GM12872 (cell line): Measurements from ENCODE around the gene G3BP2.

ENCODE experiments used
- TF ChIP-seq, protein P1 (sequence below): IDR thresholded peaks from 3 replicates; pipeline ENCODE4 v1.5.1; 2011; ENCODE audit warnings: low read depth, mild to moderate bottlenecking, low read length, moderate library complexity; ENCODE audit not compliant: insufficient read depth

The G3BP2 gene

DNA sequence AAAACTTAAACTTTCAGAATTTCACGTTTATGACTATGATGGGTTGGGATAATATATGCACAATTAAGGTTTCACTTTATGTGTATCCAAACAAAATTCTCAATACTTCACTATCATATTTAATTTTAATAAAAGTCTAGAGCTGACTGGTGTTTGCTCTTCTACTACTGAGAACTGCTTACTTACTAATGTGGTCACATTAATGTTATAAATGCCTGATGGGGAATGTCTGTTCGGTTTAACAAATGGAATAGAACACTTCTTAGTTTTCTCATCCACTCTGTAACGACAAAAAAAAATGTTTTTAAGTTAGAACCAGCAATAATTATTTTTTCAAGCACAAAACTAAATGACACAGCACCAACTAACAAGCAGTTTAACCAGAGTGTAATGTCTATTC, 77.2 kb downstream of the G3BP2 start:
- TF ChIP-seq, protein P1, sequence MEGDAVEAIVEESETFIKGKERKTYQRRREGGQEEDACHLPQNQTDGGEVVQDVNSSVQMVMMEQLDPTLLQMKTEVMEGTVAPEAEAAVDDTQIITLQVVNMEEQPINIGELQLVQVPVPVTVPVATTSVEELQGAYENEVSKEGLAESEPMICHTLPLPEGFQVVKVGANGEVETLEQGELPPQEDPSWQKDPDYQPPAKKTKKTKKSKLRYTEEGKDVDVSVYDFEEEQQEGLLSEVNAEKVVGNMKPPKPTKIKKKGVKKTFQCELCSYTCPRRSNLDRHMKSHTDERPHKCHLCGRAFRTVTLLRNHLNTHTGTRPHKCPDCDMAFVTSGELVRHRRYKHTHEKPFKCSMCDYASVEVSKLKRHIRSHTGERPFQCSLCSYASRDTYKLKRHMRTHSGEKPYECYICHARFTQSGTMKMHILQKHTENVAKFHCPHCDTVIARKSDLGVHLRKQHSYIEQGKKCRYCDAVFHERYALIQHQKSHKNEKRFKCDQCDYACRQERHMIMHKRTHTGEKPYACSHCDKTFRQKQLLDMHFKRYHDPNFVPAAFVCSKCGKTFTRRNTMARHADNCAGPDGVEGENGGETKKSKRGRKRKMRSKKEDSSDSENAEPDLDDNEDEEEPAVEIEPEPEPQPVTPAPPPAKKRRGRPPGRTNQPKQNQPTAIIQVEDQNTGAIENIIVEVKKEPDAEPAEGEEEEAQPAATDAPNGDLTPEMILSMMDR, result no peak

DNA sequence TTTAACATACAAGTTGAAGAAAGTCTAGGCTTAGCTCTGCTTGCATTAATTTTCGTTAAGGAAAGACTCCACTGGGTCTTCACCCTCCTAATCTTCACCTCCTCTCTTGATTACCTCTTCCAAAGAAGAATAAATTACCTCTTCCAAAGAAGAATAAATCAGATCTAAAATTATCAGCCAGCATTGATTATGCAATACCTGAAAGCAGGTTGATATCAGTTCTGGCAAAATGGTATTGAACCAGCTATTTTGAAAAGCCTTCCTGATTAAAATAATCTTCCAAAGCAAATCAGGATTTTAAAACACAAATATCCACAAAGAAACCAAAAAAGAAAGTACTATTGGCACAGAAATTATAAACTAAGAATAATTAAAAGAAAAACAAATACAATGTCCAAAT, 79.8 kb downstream of the G3BP2 start:
- TF ChIP-seq, protein P1, result no peak
